HG03025 (cell line): ENCODE measurements around the gene CD38.

Experiments used
- ATAC-seq: cut with Tn5 transposase; IDR thresholded peaks from one replicate; pipeline ENCODE4 v1.9.1; 2021; ENCODE audit warnings: mild to moderate bottlenecking, moderate library complexity; ENCODE audit not compliant: unreplicated experiment, low FRiP score

Gene CD38

DNA sequence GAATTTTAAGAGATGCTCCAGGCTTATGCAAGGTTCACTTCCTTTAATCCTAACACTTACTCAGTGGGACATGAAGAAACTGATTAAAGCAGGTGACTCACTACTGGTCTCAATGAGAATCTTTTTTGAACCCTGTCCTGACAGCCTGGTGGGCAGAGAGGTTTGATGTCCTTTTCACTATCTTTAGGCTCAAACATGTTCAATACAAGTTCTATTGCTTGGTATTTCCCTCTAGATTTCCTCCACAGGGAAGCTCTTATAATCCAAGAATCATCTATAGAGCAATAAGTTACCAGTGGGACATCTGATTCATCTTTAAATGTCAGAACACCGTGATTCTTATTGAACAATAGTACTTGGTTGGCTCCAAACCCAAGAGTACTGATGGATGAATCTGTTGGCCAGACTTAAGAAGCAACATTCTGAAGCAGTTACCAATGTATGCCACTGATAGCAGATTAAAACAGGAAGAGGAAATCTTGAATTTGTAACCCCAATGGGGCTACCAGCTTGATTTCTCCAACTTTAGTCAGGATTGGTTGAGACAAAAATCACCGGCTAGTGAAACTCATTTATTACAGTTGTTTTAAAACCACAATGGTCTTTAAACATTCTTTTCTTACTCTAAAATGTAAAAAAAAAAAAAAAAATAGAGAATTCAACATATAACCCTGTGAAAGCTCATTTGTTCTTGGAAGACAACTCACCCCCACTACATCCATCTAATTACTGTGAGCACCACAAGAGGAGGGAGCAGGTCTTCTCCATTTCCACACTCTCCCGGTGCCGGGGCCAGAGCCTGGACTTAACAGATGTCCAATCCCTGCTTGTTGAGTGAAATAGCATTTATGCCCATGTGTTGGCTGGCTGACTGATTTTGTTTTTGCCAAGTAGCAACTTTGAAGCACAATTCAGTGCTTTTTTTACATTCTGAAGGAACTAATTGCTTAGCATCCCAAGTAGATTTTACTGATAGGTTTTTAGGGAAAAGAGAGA, 117.1 kb downstream of the CD38 start:
- no peak for ATAC-seq

DNA sequence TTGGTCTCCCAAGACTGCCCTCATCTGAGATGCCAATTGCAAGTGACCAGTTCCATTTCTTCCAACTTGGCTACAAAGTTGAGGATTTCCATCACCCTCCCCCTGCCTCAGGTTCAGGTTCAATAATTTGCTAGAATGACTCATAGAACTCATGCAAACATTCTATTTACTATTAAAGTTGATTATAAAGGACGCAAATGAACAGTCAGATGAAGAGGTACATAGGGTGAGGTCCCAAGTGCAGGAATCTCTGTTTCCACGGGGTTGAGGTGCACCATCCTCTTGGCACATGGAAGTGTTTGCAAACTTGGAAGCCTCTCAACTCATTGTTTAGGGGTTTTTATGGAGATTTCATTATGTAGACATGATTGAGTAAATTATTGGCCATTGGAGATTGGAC, 119.4 kb downstream of the CD38 start:
- ATAC-seq: no peak

DNA sequence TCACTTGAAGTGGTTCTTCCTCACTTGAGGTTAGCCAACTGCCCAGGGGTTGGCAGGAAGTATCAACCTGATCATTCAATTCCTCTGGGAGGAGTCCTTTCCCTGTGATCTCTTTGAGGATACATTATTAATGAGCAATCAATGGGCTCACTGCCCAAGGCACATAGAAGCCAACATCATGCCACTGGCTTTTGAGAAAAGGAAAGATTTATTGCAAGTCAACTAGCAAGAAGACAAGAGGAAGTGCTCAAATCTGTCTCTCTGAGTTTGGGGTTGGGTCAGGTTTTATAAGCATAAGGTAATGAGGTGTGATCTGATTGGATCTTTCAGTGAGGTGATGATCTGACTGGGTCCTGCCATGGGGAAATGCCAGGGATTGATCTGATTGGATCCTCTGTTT, 120.8 kb downstream of the CD38 start:
- ATAC-seq: no peak

DNA sequence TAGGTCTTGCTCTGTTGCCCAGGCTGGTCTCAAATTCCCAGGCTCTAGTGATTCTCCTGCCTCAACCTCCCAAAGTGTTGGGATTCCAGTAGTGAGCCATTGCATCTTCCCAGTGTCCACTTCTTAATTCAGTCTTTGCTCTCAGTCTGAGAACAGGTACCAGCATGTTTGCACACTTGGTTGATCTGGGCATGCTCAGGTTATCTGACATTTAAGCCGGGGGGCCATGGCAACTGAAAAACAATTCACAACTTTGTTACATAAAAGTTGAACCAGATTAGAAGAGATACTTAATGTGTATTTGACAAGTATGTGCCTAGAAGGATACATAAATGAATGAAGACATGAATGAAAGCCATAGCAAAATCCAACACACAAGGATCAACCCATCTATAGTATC, 121.4 kb downstream of the CD38 start:
- no peak for ATAC-seq

DNA sequence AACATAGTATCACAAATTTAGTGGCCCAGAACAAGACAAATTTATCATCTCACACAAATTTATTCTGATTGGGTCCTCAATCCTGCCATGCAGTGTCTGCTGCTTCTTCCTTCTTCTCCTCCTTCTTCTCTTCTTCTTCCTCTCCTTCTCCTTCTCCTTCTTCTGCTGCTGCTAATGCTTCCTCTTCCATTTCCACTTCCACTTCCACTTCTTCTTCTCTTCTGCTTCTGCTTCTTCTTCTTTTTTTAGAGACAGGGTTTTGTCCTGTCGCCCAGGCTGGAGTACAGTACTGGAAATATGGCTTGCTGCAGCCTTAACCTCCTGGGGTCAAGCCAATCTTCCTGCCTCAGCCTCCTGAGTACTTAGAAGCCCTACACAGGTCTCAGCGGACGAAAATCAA, 122.9 kb downstream of the CD38 start:
- ATAC-seq: no peak

DNA sequence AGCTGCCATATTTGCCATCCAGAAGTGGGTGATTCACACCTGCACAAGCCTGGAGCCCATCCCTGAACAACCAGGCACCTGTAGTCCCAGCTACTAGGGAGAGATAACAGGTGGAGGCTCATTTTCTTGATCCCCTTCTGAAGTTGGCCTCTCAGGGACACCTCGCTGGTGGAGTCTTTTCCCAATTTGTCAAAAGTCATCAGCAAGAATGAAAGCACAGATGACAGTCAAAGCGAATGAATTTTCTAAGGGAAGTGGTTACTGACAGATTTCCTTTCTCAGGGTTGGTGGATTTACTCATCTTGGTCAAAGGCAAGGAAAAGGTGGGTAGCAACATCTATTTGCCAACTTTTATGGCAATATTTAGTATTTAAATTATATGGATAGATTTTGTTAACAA, 123.9 kb downstream of the CD38 start:
- ATAC-seq: no peak

DNA sequence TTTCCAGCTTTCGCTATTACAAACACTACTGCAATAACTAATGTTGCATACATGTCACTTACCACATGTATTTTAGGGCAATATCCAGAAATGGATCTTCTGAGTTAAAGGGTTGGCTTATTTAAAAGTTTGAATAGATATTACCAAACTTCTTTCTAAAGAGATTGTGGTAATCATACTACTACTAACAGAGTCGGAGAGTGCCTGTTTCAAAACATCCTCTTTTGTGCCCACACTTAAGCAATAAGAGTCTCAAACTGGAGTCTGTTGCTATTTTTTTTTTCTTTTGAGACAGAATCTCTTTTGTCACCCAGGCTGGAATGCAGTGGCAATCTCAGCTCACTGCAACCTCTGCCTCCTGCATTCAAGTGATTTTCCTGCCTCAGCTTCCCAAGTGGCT, 124.6 kb downstream of the CD38 start:
- no peak for ATAC-seq
